Gastrocnemius medialis (tissue), 4 donors: ENCODE results near the gene UNC13C. TPM values are rescaled to one million over a fixed set of nuclear protein-coding genes. Genes with fewer than 3 reads are reported as not detected.

Experiments
- ATAC-seq, 2 donors: fragments of 150-250 bp; one replicate each; pipeline ENCODE4 v1.9.1; 2016
- DNase-seq, 2 donors: peaks; one replicate each; pipeline ENCODE4 v3.0.0-alpha.2; 2019
- H3K27ac ChIP-seq, 4 donors: fragments of 200-600 bp; sonication (generic); 1 replicate in 1 of 4; 2 replicates in 3 of 4; pipeline ENCODE4 v1.5.1; 2016 to 2018; ENCODE audit warnings: mild to moderate bottlenecking in 2 of 4, moderate library complexity in 1 of 4
- H3K27me3 ChIP-seq, 3 donors: fragments of 200-600 bp; sonication (generic) in 2 of 3; 1 replicate in 1 of 3; 2 replicates in 2 of 3; pipeline versions ENCODE4 v1.5.1 to v1.6.0; 2016 to 2019; ENCODE audit warnings: mild to moderate bottlenecking in 1 of 3, moderate library complexity in 1 of 3
- H3K36me3 ChIP-seq, 2 donors: fragments of 200-600 bp; sonication (generic) in 1 of 2; one replicate each; pipeline ENCODE4 v1.5.1; 2017 to 2018
- H3K4me1 ChIP-seq, 2 donors: fragments of 200-600 bp; sonication (generic) in 1 of 2; one replicate each; pipeline ENCODE4 v1.5.1; 2016 to 2017; ENCODE audit warnings: mild to moderate bottlenecking in 2 of 2
- H3K4me3 ChIP-seq, 4 donors: fragments of 200-600 bp; sonication (generic) in 3 of 4; 1 replicate in 1 of 4; 2 replicates in 3 of 4; pipeline ENCODE4 v1.5.1; 2016 to 2019; ENCODE audit warnings: mild to moderate bottlenecking in 2 of 4
- H3K9me3 ChIP-seq, 3 donors: fragments of 200-600 bp; sonication (generic) in 2 of 3; 1 replicate in 1 of 3; 2 replicates in 2 of 3; pipeline ENCODE4 v1.5.1; 2016 to 2019
- POLR2A ChIP-seq, 2 donors: fragments of 450-650 bp; IDR thresholded peaks; one replicate each; pipeline ENCODE4 v1.6.1; 2017; ENCODE audit warnings: antibody characterized with exemption in 2 of 2, mild to moderate bottlenecking in 2 of 2, moderate library complexity in 2 of 2
- in situ Hi-C, 4 donors: fragments of 200-750 bp; cut with MboI; loops; one replicate each; pipeline versions ENCODE4 v1.15.0 to v1.8.0; 2017; ENCODE audit warnings: low sequenced_read_pairs in 4 of 4
- intact Hi-C: fragments of 100-400 bp; cut with DNase I; formaldehyde crosslinking; loops from one replicate; pipeline ENCODE4 v1.15.1; 2023; ENCODE audit warnings: low total_unique reads
- total RNA-seq, 4 donors: library from RNA; depleted of rRNA; stranded (reverse); fragments of >200 nt; gene quantifications; one replicate each; pipeline versions ENCODE4 v1.1.0 to v1.2.3, GENCODE V29; 2016
- TF ChIP-seq, protein P1 (sequence below), 5 experiments: fragments of 450-650 bp in 3 of 5; fragments of 200-600 bp in 2 of 5; sonication (generic) in 2 of 5; IDR thresholded peaks in 4 of 5; conservative IDR thresholded peaks in 1 of 5; 1 replicate in 4 of 5; 2 replicates in 1 of 5; pipeline ENCODE4 v1.5.1; 2016 to 2019; ENCODE audit warnings: antibody characterized with exemption in 5 of 5, mild to moderate bottlenecking in 3 of 5, moderate library complexity in 3 of 5

UNC13C gene
- total RNA-seq, 4 donors from 2014 or later = 2.5 to 6.6 (median 3.6) TPM

GRCh38 chr15:54560417-54560816, 582.2 kb downstream of the UNC13C start:
- H3K9me3 ChIP-seq = no peaks in the 10 kb centered on the region
- no peaks in the 10 kb centered on the region for H3K36me3 ChIP-seq
- no peak overlapping the region for H3K27ac ChIP-seq
- DNase-seq (no peak), ATAC-seq (no peak)
- intact Hi-C loops (no loop called here), in situ Hi-C loops (no loop called here)
- no peaks in the 10 kb centered on the region for H3K27me3 ChIP-seq
- no peaks in the 10 kb centered on the region for H3K4me1 ChIP-seq
- TF ChIP-seq, protein P1, sequence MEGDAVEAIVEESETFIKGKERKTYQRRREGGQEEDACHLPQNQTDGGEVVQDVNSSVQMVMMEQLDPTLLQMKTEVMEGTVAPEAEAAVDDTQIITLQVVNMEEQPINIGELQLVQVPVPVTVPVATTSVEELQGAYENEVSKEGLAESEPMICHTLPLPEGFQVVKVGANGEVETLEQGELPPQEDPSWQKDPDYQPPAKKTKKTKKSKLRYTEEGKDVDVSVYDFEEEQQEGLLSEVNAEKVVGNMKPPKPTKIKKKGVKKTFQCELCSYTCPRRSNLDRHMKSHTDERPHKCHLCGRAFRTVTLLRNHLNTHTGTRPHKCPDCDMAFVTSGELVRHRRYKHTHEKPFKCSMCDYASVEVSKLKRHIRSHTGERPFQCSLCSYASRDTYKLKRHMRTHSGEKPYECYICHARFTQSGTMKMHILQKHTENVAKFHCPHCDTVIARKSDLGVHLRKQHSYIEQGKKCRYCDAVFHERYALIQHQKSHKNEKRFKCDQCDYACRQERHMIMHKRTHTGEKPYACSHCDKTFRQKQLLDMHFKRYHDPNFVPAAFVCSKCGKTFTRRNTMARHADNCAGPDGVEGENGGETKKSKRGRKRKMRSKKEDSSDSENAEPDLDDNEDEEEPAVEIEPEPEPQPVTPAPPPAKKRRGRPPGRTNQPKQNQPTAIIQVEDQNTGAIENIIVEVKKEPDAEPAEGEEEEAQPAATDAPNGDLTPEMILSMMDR (IDR thresholded peaks at IDR 0.05 in 4 of 5, conservative IDR thresholded peaks at IDR 0.05 in 1 of 5) = no peak
- no peak for TF ChIP-seq POLR2A (IDR thresholded peaks at IDR 0.05)
- no peak overlapping the region for H3K4me3 ChIP-seq

GRCh38 chr15:54564166-54564565, 585.9 kb downstream of the UNC13C start:
- H3K9me3 ChIP-seq = no peaks in the 10 kb centered on the region
- DNase-seq (no peak), ATAC-seq (no peak)
- TF ChIP-seq, protein P1 (IDR thresholded peaks at IDR 0.05 in 4 of 5, conservative IDR thresholded peaks at IDR 0.05 in 1 of 5) = no peak
- TF ChIP-seq POLR2A (IDR thresholded peaks at IDR 0.05) = no peak
- intact Hi-C loops (no loop called here), in situ Hi-C loops (no loop called here)
- H3K27ac ChIP-seq = no peak overlapping the region
- no peaks in the 10 kb centered on the region for H3K4me1 ChIP-seq
- H3K36me3 ChIP-seq = no peaks in the 10 kb centered on the region
- no peak overlapping the region for H3K4me3 ChIP-seq
- H3K27me3 ChIP-seq = no peaks in the 10 kb centered on the region

GRCh38 chr15:54566654-54567053, 588.4 kb downstream of the UNC13C start:
- TF ChIP-seq, protein P1 (IDR thresholded peaks at IDR 0.05 in 4 of 5, conservative IDR thresholded peaks at IDR 0.05 in 1 of 5) = no peak
- no peak for TF ChIP-seq POLR2A (IDR thresholded peaks at IDR 0.05)
- in situ Hi-C loops = no loop called here
- no peak overlapping the region for H3K4me3 ChIP-seq
- DNase-seq = no peak
- intact Hi-C loops = no loop called here
- no peaks in the 10 kb centered on the region for H3K9me3 ChIP-seq
- H3K4me1 ChIP-seq = no peaks in the 10 kb centered on the region
- no peaks in the 10 kb centered on the region for H3K27me3 ChIP-seq
- no peaks in the 10 kb centered on the region for H3K36me3 ChIP-seq
- no peak for ATAC-seq
- H3K27ac ChIP-seq = no peak overlapping the region

- ATAC-seq = no peak
- intact Hi-C loops (no loop called here), in situ Hi-C loops (no loop called here)
- H3K27me3 ChIP-seq = no peaks in the 10 kb centered on the region
- H3K9me3 ChIP-seq = no peaks in the 10 kb centered on the region
- no peak for DNase-seq
- H3K27ac ChIP-seq = no peak overlapping the region
- no peaks in the 10 kb centered on the region for H3K36me3 ChIP-seq
- no peak for TF ChIP-seq POLR2A (IDR thresholded peaks at IDR 0.05)
- H3K4me3 ChIP-seq = no peak overlapping the region
- H3K4me1 ChIP-seq = no peaks in the 10 kb centered on the region
Measured at GRCh38 chr15:54567408-54568035, 589.3 kb downstream of the UNC13C start.

DNA sequence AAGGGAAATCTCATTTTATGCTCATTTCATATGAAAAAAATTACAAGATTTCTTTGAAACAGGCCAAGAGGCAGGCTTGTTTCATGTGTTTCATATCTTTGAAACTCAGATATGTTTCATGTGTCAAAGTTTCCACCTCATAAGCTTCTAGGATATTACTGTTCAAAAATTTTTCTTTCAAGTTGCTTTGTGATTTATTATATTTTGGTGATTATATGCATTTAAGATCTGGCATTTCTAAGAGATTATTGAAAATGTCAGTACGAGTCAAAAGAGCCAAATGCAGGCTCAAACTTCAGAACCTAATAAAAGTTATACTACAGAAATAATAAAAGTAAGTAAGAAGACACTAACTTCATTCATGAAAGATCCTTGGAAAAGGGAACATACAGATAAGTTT, 590.1 kb downstream of the UNC13C start:
- no peaks in the 10 kb centered on the region for H3K27me3 ChIP-seq
- H3K4me3 ChIP-seq = no peak overlapping the region
- H3K9me3 ChIP-seq = no peaks in the 10 kb centered on the region
- intact Hi-C loops (no loop called here), in situ Hi-C loops (no loop called here)
- no peak overlapping the region for H3K27ac ChIP-seq
- no peak for ATAC-seq
- no peaks in the 10 kb centered on the region for H3K36me3 ChIP-seq
- no peak for TF ChIP-seq POLR2A (IDR thresholded peaks at IDR 0.05)
- TF ChIP-seq, protein P1 (IDR thresholded peaks at IDR 0.05 in 4 of 5, conservative IDR thresholded peaks at IDR 0.05 in 1 of 5) = no peak
- DNase-seq = no peak
- H3K4me1 ChIP-seq = no peaks in the 10 kb centered on the region
